Measurements from ENCODE around the gene TFB1M.

The TFB1M gene

DNA sequence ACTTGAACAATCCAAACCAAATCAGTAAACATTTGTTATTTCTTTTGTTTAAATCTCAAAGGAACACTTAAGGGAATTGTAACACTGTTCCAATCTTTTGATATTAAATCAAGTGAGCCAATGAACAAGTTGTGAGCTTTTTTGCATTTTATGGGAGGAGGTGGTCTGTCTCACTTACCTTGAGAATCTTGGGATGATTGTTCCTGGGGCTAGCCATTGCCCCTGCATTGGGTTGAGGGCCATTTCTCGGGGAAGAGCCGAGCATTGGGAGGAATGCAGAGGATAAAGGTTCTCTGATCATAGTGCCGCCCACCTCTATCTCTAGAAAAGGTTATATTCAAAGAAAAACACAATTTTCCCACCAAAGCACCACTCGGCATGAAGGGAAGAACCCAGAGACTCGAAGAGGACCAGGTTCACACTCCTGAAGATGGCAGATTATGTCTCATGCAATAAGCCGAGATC lies 13.8 kb upstream of the TFB1M start:
- Histone ChIP-seq H3K36me3 (replicated peaks; ENCODE audit: insufficient read depth, low read length) (no peaks in the 10 kb centered on the region), H3K79me2 (ENCODE audit: low read length) (no peaks in the 10 kb centered on the region), H3K27me3 (replicated peaks; ENCODE audit: insufficient read depth, low read length) (no peaks in the 10 kb centered on the region), H2AFZ (ENCODE audit: low read length) (no peak overlapping the region), H3K27ac (ENCODE audit: low read length) (no peak overlapping the region), H3K4me3 (ENCODE audit: low read length) (no peak overlapping the region), H3K4me2 (ENCODE audit: low read depth, low read length) (no peak overlapping the region), H3K9ac (ENCODE audit: low read length) (no peak overlapping the region), H3K9me2 (replicated peaks; ENCODE audit: insufficient read depth, low read length) (no peaks in the 10 kb centered on the region), H3K4me1 (ENCODE audit: low read length) (no peaks in the 10 kb centered on the region), H4K20me1 (ENCODE audit: insufficient read depth, low read length) (no peaks in the 10 kb centered on the region), H3K9me3 (replicated peaks; ENCODE audit: insufficient read depth, low read length) (no peaks in the 10 kb centered on the region), H3F3A (ENCODE audit: insufficient read depth, low read length) (no peaks in the 10 kb centered on the region)
- TF ChIP-seq, protein P1, sequence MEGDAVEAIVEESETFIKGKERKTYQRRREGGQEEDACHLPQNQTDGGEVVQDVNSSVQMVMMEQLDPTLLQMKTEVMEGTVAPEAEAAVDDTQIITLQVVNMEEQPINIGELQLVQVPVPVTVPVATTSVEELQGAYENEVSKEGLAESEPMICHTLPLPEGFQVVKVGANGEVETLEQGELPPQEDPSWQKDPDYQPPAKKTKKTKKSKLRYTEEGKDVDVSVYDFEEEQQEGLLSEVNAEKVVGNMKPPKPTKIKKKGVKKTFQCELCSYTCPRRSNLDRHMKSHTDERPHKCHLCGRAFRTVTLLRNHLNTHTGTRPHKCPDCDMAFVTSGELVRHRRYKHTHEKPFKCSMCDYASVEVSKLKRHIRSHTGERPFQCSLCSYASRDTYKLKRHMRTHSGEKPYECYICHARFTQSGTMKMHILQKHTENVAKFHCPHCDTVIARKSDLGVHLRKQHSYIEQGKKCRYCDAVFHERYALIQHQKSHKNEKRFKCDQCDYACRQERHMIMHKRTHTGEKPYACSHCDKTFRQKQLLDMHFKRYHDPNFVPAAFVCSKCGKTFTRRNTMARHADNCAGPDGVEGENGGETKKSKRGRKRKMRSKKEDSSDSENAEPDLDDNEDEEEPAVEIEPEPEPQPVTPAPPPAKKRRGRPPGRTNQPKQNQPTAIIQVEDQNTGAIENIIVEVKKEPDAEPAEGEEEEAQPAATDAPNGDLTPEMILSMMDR (IDR thresholded peaks at IDR 0.05; ENCODE audit: low read length): no peak
- TF ChIP-seq EZH2 (optimal IDR thresholded peaks at IDR 0.05; ENCODE audit: low read depth, low read length) (no peak), EZH2phosphoT487 (IDR thresholded peaks at IDR 0.05; ENCODE audit: low read length) (no peak)
- no peak for DNase-seq

DNA sequence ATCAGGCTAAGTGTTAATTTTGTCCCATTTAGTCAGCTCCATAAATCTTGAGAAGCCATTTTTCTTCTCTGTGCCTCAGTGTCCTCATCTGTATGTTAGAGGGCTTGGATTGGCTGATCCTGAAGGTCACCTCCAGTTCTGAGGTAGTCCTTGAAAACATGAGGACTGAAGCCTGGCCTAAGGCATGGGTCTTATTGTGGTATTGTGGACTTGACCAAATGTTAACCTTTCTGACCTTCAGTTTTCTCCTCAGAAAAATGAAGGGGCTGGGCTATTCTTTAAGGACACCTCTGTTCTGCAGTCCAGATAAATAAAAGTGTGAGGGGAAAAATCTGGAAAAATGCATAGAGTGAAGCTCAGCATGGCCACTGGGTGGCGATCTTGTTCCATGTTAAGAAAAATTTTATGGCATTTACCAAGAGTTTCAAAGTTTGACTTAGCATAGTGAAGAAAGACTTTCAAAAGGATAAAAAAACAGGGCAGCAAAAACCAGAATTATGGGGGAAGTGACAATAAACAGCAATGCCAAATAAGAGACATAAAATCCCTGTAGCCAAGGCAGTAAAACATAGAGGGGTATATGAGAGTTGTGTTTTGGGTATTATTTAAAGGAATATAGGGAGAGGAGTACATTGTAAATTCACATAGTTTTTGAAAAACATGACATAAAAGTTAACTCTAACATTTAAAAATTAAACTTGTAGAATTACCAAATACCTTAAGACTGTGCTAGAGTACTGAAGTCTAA lies 13.2 kb upstream of the TFB1M start:
- peak; percentile 40 for DNase-seq
- no peak overlapping the region for H3K9ac ChIP-seq (ENCODE audit: low read length)
- no peaks in the 10 kb centered on the region for H3K79me2 ChIP-seq (ENCODE audit: low read length)
- no peak overlapping the region for H2AFZ ChIP-seq (ENCODE audit: low read length)
- no peaks in the 10 kb centered on the region for H3K4me1 ChIP-seq (ENCODE audit: low read length)
- H3F3A ChIP-seq (ENCODE audit: insufficient read depth, low read length): no peaks in the 10 kb centered on the region
- H3K9me2 ChIP-seq (replicated peaks; ENCODE audit: insufficient read depth, low read length): no peaks in the 10 kb centered on the region
- H3K27me3 ChIP-seq (replicated peaks; ENCODE audit: insufficient read depth, low read length): no peaks in the 10 kb centered on the region
- no peak overlapping the region for H3K4me3 ChIP-seq (ENCODE audit: low read length)
- H3K9me3 ChIP-seq (replicated peaks; ENCODE audit: insufficient read depth, low read length): no peaks in the 10 kb centered on the region
- H3K4me2 ChIP-seq (ENCODE audit: low read depth, low read length): no peak overlapping the region
- H3K36me3 ChIP-seq (replicated peaks; ENCODE audit: insufficient read depth, low read length): no peaks in the 10 kb centered on the region
- no peaks in the 10 kb centered on the region for H4K20me1 ChIP-seq (ENCODE audit: insufficient read depth, low read length)
- no peak for TF ChIP-seq EZH2 (optimal IDR thresholded peaks at IDR 0.05; ENCODE audit: low read depth, low read length)
- TF ChIP-seq, protein P1 (IDR thresholded peaks at IDR 0.05; ENCODE audit: low read length): peak; percentile 50
- H3K27ac ChIP-seq (ENCODE audit: low read length): no peak overlapping the region

GRCh38 chr6:155325700-155326516 lies 11.6 kb upstream of the TFB1M start:
- TF ChIP-seq, protein P1 (IDR thresholded peaks at IDR 0.05; ENCODE audit: low read length): no peak
- no peak for TF ChIP-seq EZH2 (optimal IDR thresholded peaks at IDR 0.05; ENCODE audit: low read depth, low read length)
- H2AFZ ChIP-seq (ENCODE audit: low read length): no peak overlapping the region
- H3K9me3 ChIP-seq (replicated peaks; ENCODE audit: insufficient read depth, low read length): no peaks in the 10 kb centered on the region
- no peak overlapping the region for H3K4me3 ChIP-seq (ENCODE audit: low read length)
- H4K20me1 ChIP-seq (ENCODE audit: insufficient read depth, low read length): no peaks in the 10 kb centered on the region
- no peak overlapping the region for H3K27ac ChIP-seq (ENCODE audit: low read length)
- no peaks in the 10 kb centered on the region for H3F3A ChIP-seq (ENCODE audit: insufficient read depth, low read length)
- no peak overlapping the region for H3K4me2 ChIP-seq (ENCODE audit: low read depth, low read length)
- H3K9ac ChIP-seq (ENCODE audit: low read length): no peak overlapping the region
- no peaks in the 10 kb centered on the region for H3K36me3 ChIP-seq (replicated peaks; ENCODE audit: insufficient read depth, low read length)
- no peaks in the 10 kb centered on the region for H3K4me1 ChIP-seq (ENCODE audit: low read length)
- H3K9me2 ChIP-seq (replicated peaks; ENCODE audit: insufficient read depth, low read length): no peaks in the 10 kb centered on the region
- no peak for DNase-seq
- H3K27me3 ChIP-seq (replicated peaks; ENCODE audit: insufficient read depth, low read length): no peaks in the 10 kb centered on the region
- H3K79me2 ChIP-seq (ENCODE audit: low read length): no peaks in the 10 kb centered on the region

Data from MM.1S (cell line).